HG03439 (cell line): ENCODE results near the gene AKT3.
"Not testable (repeated sequence)": the region's sequence is repeated elsewhere in the genome, so short reads cannot be mapped to it uniquely, and the experiment has no call there.

Experiments
- ATAC-seq: cut with Tn5 transposase; IDR thresholded peaks from one replicate; pipeline ENCODE4 v1.9.1; 2021; ENCODE audit warnings: mild to moderate bottlenecking, moderate library complexity; ENCODE audit not compliant: unreplicated experiment

AKT3 gene

DNA sequence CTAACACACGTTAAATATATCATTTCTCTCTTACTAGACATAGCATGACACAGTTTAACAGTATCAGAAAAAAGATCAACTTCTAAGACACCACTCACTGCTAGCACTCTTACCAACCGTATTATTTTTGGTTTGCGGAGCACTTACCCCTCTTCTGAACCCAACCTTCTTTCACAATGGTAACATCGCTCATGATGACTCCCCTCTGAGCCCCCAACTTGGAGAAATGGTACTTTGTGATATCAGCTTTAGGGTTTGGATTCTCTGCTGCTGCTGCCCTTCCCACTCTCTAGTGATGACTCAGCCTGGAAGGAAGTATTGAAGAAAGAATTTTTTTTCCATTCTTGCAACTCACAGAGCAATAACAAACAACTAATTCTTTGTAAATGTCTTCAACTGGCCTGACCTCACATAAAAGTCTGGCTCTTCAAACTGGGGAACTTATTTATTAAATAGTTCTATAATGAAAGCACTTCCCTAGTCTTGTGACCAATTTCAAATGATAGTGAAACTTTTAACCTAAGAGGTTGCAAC lies 7.0 kb downstream of the AKT3 start:
- no peak for ATAC-seq

DNA sequence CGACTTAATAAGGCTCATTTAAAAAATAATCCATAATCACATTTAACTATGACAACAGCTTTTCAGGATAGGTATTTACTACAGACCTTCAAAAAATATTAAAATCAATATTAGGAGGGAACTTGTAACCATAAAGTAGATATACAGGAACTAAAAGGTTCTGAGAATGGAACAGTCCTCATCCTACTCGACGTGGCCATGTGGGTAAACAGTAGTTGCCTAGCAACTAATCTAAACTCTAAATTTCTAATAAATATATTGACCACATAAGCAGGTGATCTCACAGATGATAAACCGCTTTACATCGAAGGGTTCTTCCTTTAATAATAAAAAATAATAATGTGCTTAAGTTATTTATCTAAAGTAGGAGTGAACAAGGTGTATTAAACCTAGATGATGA lies 7.9 kb downstream of the AKT3 start:
- ATAC-seq, result no peak

DNA sequence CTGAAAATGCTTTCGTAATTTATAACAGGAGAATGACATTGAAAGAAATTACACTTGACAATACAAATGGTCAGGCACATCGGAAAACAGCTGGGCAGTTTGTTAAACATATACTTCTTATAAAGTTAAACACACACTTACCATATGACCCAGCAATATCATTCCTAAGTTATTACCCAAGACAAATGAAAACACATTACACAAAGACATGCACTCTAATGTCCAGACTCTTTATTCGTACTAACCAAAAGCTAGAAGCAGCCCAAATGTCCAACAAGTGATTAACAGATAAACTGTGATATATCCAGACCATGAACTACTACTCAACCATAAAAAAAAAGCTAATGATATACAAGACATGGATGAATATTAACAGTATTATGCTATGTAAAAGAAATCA lies 8.5 kb downstream of the AKT3 start:
- no peak for ATAC-seq

DNA sequence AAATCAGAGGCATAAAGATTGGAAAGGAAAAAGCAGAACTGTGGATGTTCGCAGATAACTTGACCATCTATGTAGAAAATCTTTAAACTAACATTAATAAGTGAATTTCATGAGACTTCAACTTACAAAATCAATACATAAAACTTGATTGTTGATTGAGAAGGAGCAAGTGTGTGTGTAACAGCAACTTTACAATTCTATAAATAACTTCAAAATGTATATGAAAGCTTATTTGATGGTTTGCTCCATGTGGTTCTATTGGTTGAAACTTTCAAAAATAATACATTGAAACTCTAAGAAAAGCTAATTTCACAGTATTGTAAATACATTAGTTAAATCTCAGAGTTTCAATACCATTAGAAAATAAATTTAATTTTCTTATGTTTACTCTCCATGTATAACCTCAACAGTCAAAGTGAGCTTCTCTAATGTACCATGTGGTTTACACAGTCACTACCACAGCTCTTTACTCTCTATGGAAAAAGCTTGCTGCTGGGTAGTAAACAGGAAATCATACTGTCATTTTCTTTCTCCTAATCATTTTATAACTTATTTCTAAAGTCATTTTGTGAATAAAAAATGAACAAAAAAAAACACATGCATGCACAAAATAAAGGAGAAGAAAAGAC lies 12.0 kb downstream of the AKT3 start:
- ATAC-seq, result no peak

DNA sequence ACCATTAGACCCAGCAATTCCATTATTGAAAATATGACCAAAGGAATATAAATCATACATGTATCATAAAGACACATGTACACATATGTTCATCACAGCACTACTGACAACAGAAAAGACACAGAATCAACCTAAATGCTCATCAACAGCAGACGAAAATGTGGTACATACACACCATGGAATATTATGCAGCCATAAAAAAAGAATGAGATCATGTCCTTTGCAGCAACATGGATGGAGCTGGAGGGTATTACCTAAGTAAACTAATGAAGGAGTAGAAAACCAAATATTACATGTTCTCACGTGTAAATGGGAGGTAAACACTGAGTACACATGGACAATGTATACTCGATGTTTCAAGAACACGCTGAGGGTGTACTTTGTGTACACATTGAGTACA lies 15.9 kb downstream of the AKT3 start:
- no peak for ATAC-seq

DNA sequence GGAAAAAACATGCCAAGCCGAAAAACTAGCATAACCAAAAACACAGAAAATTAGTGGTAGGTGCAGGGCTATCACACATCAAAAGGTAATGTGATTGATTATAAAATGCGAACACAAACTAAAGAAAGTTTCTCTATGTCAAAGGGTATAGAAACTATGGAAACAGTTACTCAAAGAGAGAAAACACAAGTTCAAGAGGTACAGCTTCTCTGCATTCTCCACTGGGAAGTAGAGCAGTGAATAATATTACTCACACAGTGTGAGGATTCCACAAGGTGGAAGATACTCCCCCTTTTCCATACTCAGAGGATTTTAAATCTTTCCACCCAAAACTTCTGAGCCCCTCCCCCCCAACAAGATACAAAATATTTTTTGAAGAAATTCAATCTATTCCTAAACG lies 18.6 kb downstream of the AKT3 start:
- no peak for ATAC-seq

DNA sequence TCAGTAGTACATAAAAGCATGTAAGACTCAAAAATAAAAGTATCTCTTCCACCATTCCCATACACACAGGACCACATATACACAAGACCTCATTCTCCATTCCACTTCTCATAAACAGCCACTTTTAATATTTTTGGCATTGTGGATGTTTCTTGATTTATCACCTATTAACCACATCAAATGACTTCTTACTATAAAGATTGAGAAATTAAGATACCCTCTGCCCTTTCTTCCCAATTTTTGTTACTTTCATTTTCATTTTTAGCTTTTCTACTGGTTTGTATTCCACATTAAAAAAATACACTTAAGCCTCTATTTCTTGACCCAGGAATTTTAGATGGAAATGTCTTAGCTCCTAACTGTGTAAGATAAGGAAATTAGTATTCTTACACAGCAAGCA lies 22.8 kb downstream of the AKT3 start:
- ATAC-seq, result no peak

DNA sequence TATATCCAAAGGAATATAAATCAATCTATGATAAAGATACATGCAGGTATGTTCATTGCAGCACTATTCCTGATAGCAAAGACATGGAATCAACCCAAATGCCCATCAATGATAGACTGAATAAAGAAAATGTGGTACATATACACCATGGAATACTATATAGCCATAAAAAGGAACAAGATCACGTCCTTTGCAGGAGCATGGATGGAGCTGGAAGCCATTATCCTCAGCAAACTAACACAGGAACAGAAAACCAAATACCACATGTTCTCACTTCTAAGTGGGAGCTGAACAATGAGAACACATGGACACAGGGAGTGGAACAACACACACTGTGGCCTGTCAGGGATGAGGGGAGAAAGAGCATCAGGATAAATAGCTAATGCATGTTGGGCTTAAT lies 25.1 kb downstream of the AKT3 start:
- ATAC-seq, result not testable (repeated sequence)

DNA sequence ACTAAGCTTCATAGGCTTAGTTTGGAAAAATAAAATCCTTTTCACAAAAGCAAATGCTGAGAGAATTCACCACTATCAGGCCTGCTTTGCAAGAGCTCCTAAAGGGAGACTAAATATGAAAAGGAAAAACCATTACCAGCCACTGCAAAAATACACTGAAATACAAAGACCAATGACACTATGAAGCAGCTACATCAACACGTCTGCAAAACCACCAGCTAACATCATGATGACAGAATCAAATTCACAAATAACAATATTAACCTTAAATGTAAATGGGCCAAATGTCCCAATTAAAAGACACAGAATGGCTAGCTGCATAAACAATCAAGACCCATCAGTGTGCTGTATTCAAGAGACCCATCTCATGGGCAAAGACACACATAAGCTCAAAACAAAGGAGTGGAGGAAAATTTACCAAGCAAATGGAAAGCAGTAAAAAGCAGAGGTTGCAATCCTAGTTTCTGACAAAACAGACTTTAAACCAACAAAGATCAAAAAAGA lies 28.8 kb downstream of the AKT3 start:
- ATAC-seq, result no peak

DNA sequence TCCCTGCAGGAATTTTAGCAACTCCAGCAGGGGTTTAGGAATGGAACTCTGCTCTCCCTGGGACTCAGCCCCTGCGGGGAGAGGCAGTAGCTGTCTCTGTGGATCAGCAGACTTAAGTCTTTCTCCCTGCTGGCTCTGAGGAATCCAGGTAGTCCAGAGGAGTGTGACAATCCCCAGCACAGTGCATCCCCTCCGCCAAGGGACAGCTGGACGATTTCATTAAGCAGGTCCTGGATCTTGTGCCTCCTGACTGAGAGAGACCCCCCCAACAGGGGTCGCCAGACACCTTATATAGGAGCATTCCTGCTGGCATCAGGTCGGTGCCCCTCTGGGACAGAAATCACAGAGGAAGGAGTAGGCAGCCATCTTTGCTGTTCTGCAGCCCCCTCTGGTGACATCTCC lies 30.6 kb downstream of the AKT3 start:
- ATAC-seq, result no peak

DNA sequence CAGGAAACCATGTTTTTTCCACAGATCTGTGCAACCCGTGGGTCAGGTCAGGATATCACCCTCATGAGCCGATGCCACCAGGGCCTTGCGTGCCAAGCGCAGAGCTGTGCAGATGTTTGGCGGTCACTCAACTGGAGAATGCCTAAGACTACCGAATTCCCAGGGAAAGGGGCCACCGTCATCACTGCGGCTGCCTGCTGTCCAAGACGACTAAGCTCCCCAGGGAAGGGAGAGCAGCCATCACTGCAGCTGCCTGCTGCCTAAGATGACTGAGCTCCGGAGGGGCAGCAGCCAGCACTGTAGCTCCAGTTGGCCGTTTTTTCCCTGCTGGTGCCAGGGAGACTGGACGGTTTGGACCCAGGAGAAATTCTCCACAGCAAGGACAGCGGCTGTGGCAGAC lies 31.1 kb downstream of the AKT3 start:
- ATAC-seq, result no peak

DNA sequence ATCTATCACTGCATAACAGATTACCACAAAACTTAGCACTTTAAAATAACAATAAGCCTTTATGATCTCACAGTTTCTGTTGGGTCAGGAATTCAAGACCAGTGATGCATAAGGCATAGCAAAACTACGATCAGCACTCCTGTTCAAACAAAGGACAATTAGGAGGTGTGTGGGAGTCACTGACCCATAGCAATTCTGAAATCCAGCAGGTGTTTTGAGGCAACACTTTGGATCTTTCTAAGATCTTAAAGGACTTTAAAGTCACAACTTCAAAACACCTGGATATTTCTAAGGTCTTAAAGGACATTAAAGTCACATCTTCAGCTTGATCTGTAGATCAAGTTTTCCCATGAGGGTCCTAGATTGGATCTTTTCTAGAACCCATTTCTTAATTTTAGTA lies 35.3 kb downstream of the AKT3 start:
- no peak for ATAC-seq

DNA sequence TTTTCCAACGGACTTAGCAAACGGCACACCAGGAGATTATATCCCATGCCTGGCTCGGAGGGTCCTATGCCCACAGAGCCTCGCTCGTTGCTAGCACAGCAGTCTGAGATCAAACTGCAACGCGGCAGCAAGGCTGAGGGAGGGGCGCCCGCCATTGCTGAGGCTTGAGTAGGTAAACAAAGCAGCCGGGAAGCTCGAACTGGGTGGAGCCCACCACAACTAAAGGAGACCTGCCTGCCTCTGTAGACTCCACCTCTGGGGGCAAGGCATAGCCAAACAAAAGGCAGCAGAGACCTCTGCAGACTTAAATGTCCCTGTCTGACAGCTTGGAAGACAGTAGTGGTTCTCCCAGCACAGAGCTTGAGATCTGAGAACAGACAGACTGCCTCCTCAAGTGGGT lies 42.7 kb downstream of the AKT3 start:
- not testable (repeated sequence) for ATAC-seq

DNA sequence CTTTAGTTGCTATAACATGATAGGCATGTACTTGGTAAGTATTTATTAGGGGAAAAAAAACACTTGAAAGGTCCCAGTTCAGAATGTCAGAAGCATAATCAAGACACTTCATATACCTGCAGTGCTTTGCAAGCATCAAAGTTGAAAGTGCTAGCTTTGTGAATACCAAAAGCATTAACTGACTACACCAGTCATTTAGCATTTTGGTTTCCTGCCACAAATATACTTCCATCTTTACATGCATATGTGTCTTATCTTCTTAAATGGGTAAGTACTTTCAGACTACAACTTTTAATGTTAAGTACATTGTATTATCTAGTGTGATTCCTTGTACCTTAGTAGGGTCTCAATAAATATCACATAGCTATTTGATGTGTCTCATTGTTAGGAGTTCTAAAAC lies 43.7 kb downstream of the AKT3 start:
- ATAC-seq, result no peak

DNA sequence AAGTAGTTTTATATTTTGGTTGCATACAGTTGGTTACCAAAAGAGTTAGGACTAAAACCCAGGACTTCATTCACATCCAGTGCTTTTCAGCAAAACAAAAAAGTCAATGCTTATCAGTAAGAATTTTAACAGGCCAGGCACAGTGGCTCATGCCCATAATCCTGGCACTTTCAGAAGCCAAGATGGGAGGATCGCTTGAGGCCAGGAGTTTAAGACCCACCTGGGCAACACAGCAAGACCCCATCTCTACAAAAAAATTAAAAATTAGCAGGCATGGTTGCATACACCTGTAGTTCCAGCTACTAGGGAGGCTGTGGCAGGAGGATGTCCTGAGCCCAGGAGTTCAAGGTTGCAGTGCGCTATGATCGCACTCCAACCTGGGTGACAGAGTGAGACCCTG lies 47.3 kb downstream of the AKT3 start:
- no peak for ATAC-seq

DNA sequence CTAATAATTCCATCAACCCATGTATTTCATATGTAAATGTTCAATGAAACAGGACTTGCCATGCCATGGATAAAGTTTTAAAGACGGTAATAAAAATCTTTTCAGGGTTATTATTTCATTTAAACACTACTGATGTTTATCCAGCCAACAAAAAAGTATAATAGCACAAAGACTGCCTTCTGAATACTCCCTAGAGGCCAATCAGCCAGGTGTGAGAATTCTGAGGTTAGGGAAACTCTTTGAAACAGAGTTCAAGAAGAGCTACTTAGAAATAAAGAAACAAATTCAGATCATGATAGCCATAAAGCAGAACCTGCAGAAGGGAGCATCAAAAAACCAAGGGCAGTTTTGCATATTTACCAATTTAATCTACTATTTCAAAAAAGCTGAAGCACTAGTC lies 48.7 kb downstream of the AKT3 start:
- no peak for ATAC-seq

DNA sequence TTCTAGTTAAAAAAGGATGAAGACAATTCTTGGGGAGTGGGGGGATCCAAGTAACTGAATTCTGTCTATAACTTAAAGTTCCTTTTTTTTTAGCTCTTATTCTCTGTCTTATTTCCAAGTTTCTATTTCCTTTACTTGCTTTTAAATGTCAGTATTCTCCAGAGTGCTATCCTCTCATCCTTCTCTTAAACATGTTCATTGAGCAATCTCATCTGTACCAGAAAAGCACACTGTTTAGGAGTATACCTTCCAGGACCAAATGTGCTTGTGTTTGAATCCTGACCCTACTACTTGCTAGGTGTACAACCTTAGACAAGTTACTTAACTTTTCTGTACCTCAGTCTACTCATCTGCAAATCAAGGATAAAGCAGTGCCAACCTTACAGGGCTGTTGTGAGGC lies 50.1 kb downstream of the AKT3 start:
- ATAC-seq, result no peak

DNA sequence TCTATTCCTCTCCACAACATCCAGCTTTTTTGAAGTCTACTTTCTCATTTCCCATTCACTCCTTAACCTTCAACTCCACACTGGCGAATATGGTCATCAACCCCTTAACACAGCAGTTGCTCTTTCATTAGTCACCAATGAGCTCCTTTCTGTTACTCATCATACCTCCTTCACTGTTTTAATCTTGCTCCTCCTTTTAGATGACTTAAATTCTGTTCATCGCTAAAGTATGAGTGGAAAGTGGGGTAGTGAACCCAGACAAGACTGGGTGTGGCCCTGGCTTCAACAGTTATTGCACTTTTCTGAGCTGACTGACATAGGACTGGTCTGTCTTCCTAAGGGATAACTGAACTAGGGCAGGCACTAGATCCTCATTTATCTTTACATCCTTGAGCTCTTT lies 51.3 kb downstream of the AKT3 start:
- ATAC-seq, result no peak

DNA sequence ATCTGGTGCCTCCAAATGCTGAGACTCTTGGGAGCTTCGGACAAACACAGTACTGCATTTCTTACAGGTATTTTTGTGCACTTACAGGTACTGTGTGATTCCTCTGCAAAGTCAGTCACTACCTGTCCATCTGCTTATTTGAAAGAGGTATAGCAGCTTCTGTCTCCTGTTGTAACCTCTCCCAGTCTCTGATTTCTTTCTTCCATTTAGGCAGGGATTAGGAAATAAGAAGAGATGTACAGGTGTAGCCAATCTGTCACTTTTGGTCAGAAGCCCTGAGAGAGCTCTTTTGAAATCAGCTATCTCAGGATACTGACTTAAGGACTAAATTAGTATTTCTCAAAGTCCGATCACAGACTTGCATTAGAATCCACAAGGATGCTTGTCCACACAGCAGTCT lies 54.0 kb downstream of the AKT3 start:
- ATAC-seq, result no peak

DNA sequence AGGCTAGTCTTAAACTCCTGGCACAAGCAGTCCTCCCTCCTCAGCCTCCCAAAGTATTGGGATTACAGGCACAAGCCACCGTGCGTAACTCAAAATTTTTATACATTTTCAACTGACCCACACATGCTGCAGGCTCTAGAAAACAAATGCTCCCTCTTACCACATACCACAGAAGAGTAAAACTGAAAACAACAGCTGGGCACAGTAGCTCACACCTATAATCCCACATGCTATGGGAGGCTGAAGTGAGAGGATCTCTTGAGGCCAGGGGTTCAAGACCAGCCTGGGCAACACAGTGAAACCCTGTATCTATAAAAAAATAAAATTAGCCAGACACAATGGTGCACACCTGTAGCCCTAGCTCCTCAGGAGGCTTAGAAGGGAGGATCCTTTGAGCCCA lies 56.7 kb downstream of the AKT3 start:
- no peak for ATAC-seq

DNA sequence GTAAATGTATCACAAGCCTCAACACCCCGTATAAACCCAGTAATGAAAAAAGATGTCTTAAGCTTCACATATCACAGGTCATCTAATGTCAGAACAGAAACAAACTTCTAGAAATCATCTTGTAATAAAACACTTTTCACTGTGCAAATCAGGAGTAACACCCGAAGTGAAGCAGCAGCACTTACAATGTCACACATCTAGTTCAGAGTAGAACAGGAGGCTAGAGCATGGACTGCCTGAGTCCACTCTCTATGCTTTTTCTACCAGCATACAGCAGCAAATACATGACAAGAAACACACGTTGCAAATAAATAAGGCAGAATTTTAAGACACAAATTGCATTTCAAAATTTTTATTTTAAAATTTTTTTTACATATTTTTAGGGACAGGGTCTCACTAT lies 57.2 kb downstream of the AKT3 start:
- no peak for ATAC-seq

DNA sequence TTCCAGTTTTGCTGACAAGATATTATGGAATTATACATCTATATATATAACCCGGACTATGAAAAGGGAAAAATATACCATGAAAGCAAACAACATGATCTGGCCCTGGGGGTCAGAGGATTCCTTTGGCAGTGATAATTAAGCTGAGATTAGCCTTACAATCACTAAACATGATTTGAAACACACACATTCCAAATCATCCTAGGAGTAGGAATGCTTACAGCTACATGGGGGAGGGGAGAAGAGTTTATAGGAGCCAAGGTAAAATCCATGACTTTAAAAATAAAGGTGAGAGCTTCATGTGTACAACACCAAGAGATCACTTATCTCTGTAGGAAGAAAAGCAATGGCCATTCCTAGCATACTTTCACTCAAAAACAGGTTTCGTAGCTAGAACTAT lies 57.6 kb downstream of the AKT3 start:
- ATAC-seq, result no peak

DNA sequence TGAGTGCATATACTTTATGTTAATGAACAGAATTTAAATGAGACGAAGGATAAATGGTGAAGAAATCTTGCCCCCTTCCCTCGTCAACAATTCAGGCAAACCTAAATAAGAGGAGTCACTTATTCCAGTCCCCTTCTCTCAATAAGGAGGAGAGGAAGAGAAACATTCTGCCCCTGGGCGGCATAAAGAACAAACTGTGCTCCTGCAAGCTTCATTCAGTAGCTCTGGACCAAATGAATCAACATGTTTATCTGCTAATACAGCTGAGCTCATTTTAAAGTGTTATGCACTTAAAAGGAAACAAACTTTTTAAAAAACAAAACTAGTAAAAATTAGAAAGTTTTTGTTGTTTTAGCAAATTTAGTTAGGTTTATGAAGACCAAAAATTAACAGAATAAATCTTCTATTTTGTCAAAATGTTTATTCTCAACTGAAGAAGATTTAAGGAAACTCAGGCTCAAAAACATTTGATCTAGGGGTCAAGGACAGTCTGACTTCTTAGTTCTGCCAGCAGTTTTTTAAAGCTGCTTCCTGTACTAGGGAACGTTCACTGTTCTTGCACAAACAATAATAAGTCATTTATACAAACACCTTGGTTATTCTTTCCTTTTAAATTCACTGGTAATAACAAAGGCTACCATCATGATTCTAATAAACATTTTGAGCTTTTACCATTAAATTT lies 58.3 kb downstream of the AKT3 start:
- ATAC-seq, result no peak
